HG02852 (cell line): ENCODE results near the gene PTPRJ.

Experiments
- ATAC-seq: cut with Tn5 transposase; IDR thresholded peaks from one replicate; pipeline ENCODE4 v1.9.1; 2021; ENCODE audit warnings: mild to moderate bottlenecking, moderate library complexity; ENCODE audit not compliant: unreplicated experiment

Gene PTPRJ

DNA sequence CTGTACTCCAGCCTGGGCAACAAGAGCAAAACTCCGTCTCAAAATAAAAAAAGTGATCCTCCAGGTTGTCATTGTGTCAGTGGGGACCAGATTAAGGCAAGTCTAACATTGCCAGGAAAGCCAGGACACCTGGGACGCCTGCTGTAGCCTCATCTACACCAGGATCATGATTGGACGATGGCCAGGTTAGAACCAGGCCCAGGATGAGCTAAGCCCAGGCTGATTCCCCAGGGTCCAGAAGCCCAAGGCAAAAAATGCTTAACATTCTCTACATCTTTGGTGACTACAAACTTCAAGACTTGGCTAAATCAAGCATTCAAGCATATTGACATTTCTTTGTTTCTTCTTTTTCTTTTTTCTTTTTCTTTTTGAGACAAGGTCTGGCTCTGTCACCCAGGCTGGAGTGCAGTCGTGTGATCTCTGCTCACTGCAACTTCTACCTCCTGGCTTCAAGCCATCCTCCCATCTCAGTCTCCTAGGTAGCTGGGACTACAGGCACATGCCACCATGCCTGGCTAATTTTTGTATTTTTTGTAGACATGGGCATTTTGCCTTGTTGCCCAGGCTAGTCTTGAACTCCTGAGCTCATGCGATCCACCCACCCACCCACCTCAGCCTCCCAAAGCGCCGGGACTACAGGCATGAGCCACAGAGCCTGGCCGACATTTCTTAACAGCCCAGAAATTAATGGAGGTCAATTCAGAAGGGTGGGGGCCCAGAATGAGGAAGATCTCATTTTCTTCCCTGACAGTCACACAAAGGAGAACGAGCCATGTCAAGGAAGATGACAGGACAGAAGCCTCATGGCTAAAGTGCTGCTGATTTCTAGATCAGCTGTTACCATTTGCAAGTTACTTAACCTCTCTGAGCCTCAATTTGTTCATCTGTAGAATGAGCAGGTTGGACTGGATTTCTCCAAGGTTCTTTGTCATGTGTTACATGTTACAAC, 12.5 kb upstream of the PTPRJ start:
- ATAC-seq, result no peak

DNA sequence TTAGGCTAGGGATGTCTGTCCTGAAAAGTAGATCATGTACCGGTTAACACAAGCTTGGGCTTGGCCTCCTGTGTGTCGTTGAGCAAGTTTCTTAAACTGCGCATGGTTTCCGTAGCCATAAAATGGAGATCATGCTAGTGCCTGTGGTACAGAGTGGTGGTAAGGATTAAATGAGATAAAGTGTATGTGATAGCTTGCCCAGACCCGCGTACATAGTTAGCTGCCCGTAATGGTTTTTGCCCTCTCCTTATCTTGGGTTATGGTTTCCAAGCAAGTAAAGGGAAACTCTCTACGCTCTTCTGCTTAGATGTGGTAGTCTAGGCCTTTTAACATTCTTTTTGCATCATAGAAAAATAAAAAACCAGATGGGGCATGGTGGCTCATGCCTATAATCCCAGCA, 11.0 kb upstream of the PTPRJ start:
- no peak for ATAC-seq

DNA sequence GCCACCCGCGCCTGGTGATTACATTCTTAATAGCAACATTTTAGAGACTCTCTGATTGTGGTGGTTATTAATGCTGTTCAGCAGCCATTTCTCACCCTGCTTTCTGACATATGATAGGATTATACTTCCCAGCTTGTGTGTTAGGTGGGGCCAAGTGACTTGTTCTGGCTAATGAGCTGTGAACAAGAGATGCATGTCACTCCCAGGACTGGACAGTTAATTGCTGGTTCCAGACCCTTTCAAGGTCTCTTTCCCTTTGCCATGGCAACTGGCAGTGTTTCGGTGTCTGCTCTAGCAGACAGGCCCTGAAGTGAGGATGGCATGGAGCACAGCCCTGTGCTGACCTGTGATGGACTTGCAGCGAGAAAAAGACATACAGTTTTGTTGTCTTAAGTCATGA, 8.9 kb upstream of the PTPRJ start:
- no peak for ATAC-seq

DNA sequence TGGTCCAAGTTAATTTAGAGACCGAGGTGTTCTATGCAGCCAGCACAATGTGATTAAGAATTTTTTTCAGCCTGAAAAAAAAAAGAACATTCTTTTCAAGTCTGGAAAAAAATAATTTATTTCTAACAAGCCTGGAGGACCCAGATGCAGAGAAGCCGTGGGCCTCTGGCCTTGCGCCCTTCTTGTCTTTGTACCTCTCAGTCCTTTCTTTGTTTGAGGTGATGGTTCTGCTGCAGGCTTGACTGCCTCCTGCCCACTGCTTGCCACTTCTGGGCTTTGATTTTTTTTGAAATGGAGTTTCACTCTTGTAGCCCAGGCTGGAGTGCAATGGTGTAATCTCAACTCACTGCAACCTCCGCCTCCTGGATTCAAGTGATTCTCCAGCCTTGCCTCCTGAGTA, 7.2 kb upstream of the PTPRJ start:
- ATAC-seq, result no peak

DNA sequence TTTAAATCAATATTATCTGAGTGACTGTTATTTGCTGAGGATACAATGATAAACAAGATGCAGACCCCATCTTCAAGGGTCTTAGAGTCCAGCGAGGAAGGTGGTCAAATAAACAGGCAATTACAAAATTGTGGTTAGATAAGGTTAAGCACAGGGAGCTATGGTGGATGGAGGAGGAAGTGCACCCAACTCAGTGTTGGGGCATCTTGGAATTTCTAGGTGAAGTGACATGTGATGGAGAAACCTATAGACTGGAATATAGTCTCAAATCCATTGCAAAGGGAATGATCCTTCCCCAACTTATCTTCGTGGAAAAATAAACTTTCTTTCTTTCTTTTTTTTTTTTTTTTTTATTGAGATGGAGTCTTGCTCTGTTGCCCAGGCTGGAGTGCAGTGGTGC, 3.4 kb upstream of the PTPRJ start:
- ATAC-seq, result no peak

DNA sequence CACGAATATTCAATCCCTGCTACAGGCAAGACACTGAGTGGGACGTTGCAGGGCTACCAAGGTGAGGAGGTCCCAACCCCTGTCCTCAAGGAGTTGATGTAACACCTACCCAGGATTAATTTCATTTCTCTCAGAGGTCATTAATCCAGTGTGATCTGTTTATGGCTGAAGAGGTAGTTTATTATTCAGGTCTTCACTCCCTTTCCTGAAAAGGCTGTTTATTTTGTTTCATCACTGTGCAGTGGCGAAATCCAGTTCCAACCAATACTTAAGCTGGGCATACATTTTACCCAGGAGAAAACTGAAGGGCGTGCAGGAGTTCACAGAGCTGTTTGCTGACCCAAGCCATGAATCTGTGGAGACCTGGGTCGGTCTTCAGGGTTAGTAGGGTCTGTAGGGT, 2.7 kb upstream of the PTPRJ start:
- ATAC-seq, result no peak

DNA sequence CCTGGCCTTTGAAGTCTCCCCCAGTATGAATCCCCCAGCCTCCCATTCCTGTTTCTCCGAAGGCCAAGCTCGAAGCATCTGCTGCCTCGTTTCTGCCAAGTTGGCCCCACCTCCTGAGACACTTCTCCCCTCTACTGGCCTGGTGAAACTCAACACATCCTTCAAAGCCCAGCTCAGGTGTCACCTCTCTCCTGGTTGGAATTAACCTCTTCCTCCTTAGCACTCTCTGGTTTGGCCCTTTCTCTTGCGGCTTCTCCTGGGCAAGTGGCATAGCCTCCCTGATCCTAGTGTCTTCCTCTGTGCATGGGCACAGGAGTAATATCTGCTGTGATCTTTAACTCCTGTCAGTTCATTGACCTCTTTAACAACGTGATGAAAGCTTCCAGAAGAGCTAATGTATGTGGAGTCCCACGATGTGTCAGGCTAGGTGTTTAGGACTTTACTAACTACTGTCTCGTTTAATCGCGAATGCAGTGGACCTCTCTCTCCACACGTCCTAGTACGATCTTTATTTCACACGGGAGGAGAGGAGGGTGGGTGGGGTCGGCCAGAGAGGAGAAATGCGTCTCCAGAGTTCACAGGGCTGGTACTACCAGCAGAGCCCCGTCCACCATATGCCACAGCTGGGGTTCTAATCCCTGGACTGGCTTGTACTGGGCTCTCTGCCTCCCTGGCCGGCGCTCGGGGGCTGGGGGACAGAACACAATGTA, 826 bp upstream of the PTPRJ start:
- no peak for ATAC-seq

DNA sequence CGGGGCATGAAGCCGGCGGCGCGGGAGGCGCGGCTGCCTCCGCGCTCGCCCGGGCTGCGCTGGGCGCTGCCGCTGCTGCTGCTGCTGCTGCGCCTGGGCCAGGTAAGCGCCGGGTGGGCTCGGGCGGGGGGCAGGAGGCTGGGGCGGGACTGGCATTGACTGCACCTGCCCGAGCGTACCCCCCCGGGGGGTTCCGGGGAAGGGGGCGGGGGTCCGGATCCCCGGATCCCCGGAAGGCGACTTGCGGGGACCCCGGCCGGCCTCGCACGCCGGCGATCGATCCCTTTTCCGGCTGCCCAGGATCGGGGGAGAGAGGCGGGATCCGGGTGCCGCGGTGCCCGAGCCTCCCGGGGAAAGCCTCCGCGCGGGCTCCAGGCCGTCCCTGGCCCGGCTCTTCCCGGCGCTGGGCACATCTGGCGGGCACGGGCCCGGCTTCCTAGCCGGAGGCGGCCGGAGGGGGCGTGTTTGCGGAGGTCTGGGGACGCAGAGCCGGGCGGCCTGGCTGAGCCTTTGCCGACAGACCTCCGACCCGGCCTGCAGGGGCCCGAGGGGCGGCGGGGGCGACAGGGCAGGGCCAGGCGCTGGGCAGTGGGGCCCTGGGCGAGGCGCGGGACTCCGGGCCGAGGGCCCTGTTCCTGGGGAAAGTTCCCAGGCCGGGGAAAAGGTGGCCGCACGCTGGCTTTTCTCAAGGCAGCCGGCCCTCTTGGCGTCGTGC, 705 bp downstream of the PTPRJ start:
- peak; percentile 55 for ATAC-seq

DNA sequence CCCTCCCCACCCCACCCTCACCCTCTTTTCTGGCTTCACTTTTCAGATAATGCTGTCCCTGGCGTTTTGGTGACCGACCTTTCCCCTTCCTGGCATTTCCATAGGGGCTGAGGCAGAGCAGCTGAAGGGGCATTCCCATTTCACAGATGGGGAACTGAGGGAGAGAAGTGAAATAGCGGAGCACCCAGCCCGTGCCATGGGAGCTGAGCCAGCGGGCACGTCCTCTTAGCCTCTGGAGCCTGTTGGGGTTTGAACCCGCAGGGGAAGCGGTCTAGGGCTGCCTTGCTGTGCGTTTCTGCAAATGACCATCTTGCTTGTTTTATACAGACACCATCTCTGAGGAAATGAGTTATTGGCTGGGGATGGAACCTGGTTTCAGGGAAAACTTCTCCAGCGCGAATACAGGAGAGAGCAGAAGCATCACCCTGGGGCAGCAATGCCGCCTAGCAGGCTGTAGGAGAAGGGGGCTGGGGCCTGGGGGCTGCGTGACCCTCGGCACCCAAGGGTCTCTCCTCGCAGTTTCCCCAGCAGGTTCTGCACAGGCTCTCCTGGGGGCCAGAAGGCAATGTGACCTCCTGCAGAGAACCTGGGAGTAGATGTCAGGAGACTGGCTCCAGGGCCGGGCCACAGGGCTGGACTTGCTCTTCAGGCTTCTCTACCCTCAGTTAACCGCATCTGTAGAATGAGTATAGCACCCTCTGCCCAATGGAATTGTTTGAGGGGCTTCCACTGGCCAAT, 1.5 kb downstream of the PTPRJ start:
- no peak for ATAC-seq

DNA sequence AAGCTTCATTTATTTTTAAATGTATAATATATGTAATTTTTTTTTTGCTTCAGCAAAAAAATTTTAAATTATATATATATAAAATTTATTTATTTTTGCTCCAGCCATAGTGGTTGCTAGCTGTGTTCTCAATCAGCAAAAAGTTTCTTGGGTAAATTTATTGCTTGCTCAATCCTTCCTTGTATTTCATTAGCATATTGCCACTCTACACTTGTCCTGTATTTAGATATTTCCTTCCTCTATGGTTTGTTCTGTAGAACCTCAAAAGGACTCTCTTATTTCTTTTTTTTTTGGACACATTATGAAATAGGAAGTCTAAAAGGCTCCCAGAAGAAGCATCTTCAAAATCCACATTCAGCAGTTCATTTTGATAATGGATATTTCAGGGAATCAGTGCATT, 2.3 kb downstream of the PTPRJ start:
- ATAC-seq, result no peak

DNA sequence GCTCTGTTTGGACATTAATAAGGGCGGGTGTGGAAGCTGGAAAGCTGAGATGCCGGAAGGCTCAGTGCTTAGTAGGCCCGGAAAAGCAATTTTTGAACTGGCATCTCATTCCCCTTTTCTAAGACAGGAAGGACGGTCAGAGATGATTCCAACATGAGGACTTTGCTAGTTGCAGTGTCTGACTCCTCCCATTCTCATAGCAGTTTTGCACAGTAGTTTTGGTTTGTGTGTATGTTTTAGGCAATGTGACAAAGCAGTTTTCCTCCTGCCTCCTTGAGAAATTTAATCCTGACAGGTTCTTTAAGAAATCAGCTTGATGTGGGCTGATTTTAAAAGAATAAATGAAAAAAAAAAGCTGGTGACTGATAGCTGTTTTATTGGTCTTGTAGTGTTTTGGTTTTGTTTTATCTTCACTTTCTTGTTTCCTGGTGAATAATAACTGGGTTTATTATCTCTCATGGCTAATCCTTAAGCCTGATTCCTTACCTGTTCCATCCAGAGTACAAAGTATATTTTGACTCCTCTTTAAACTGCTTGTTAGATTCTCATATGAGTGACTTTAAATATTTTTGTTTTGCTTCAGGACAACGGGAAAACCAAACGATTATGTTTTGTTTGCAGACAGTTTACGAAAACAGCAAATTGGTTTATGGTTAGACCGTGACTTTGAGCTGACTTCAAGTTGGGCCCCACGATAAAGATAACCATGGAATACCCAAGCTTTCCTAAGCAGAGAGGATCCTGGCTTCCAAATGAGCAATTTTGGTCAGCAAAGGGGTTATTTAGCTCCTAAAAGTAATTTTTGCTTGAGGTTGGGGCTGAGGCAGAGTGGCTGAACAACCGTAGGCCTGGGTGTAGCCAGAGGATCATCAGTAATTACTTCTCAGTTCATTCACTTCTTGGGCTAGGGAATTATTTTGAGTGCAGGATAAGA, 3.4 kb downstream of the PTPRJ start:
- no peak for ATAC-seq

DNA sequence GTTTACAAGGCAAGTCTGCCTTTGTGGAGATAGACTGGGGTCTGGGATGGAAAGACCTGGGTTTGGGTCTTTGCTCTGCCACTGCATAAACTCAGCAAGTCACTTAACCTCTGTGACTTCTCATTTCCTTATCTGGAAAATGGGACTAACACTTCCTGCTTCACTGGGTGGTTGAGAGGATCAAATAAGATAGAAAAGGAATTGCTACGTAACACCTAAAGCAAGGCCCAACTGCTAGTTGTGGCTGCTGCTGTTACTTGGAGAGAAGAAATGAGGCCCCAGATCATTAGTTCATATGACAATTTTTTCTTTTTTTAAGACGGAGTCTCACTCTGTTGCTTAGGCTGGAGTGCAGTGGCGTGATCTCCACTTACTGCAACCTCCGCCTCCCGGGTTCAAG, 5.9 kb downstream of the PTPRJ start:
- no peak for ATAC-seq

DNA sequence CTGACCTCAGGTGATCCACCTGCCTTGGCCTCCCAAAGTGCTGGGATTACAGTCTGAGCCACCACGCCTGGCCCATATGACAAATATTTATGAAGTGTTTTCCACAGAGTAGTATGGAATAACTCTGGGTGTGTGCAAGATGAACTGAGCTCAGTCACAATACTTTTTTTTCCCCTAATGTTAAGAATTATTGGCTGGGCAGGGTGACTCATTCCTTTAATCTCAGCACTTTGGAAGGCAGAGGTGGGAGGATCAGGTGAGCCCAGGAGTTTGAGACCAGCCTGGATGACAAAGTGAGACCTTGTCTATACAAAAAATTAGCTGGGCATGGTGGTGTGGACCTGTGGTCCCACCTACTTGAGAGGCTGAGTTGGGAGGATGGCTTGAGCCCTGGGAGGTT, 6.4 kb downstream of the PTPRJ start:
- ATAC-seq, result no peak

DNA sequence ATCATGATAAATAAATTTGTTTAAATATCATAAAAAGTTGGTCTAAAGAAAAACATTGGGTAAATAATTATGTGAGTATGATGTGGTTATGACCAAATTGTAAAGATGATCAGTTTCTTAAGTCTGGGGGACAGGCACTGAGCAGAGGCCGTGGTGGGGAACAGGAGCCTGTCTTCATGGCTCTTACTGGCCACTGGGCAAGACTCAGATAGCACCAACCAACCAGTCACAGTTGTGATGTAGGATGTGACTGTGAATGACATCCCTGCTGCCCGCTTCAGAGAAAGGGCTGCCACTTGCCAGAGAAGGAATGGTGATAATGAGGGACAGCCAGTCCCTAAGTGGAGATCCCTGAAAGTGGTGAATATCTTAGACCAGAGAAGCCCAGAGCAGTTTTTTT, 7.0 kb downstream of the PTPRJ start:
- peak; percentile 36 for ATAC-seq

DNA sequence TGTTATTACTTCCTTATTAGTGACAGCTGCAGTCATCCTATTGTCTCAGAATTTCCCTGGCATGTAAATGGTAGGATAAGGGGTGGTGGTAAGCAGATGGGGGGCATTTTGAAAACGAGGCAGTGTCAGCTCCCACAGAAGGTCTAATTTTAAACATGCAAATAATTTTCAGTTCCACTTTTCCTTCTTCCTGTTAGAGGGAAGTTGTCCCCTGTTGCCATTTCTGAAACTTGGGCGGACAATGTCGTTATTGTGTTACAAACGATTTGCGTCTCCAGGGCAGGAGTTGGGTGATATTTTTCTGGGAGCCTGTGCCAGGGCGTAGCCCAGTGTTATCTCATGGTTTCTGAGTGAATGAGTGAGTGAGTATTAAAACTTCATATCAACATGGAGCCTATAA, 7.4 kb downstream of the PTPRJ start:
- peak; percentile 31 for ATAC-seq

DNA sequence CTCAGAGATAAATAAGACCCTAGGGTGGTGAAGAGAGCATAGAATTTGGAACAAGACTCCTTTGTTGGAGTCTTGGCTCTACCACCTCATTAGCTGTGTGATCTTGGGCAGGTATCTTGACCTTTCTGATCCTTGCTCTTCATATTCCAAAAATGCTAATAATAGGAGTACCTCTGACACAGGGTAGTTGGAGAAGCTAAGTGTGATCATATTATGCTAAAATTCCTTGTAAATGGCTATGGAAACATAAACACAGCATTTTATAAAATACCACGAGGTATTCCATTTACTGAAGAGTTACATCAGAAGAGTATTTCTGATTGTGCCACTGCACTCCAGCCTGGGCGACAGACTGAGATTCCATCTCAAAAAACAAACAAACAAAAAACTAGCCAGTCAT, 9.4 kb downstream of the PTPRJ start:
- no peak for ATAC-seq

DNA sequence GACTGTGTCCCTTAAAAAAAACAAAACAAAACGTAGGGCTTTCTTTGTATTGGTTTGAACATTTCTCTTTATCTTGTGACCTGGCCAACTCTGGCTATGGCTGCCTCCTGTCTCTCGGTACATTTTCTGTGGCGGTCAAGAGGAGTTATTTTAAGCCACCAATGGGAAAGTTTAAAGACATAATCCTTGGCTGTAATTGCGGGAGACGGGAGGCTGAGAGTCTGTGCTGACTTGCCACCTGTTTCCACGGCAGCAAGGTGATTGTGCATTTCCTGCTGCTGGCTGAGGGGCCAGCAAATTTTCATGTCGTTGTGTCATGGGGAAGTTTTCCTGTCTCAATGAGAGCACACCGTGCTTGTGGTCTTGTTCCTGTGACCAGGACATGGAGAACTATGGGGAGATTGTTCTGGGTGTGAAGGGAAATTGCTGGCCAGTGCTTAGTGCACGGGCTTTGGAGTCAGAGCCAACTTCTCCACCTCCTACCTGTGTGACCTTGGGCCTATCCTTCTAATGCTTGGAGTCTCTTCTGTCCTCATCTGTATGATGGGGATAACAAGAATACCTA, 11.0 kb downstream of the PTPRJ start:
- no peak for ATAC-seq

DNA sequence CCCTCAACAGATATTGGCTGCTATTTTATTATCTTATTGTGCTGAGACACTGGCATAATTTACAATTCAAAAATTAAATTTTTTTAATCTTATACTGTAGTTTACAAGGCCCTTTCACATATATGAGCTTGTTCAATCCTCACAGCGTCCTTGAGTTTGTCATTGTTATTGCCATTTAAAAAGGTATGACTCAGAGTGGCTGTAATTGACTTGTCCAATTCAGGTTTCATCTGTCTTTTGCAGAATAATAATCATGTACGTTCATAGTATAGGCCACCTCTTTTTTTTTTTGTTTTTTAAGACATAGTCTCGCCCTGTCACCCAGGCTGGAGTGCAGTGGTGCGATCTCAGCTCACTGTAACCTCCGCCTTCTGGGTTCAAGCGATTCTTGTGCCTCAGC, 11.5 kb downstream of the PTPRJ start:
- no peak for ATAC-seq

DNA sequence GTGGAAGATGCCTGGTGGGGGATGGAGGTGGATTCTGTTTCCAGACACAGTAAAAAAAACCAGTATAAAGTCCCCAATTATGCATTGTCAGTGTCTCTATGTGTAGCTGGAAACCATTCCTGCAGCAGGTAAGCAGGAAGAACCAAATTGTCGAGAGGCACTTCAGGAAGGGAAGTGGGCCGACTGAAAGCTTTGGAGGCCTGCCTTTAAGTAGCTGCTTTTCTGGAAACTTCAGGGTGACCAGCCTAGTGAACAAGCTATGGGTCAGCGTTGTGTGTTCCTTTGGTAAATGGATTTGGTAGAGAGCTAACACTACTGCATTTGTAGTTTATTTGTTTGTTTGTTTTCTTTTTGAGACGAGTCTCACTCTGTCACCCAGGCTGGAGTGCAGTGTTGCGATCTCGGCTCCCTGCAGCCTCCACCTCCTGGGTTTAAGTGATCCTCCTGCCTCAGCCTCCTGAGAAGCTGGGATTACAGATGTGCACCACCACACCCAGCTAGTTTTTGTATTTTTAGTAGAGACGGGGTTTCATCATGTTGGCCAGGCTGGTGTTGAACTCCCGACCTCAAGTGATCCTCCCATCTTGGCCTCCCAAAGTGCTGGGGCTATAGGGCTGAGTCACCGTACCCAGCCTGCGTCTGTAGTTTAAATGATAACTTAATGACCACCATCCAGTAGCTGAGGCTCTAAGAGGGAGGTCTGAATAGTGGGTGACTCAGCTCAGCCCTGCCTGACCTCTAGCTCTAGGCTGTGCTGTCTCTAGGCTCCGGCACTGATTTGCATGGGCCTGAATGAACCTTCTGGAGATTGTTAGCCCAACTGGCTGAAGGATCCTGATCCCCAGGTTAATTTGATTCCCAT, 12.8 kb downstream of the PTPRJ start:
- no peak for ATAC-seq
